Measurements from ENCODE around the gene VPS4B.
"Not testable (repeated sequence)": the region's sequence is repeated elsewhere in the genome, so short reads cannot be mapped to it uniquely, and the experiment has no call there.

Gene VPS4B

GRCh38 chr18:63366213-63367052 is 55.8 kb downstream of the VPS4B start:
- no peak for DNase-seq

- no peak for DNase-seq
These were observed 56.4 kb downstream of the VPS4B start for GRCh38 chr18:63365876-63366212.

- no peak for DNase-seq
These were observed 58.3 kb downstream of the VPS4B start for GRCh38 chr18:63363951-63364350.

GRCh38 chr18:63363420-63363819 is 58.9 kb downstream of the VPS4B start:
- DNase-seq: not testable (repeated sequence)

GRCh38 chr18:63356272-63356896 is 65.9 kb downstream of the VPS4B start:
- no peak for DNase-seq

- no peak for DNase-seq
These were observed 72.0 kb downstream of the VPS4B start for GRCh38 chr18:63350230-63350629.

GRCh38 chr18:63348508-63349136 is 73.7 kb downstream of the VPS4B start:
- no peak for DNase-seq

- DNase-seq: no peak
These were observed 75.6 kb downstream of the VPS4B start for GRCh38 chr18:63346480-63347183.

- DNase-seq: no peak
These were observed 76.2 kb downstream of the VPS4B start for GRCh38 chr18:63346031-63346430.

GRCh38 chr18:63344918-63345317 is 77.4 kb downstream of the VPS4B start:
- DNase-seq: no peak

- DNase-seq: no peak
These were observed 78.0 kb downstream of the VPS4B start for GRCh38 chr18:63344263-63344662.

GRCh38 chr18:63342206-63342605 is 80.1 kb downstream of the VPS4B start:
- no peak for DNase-seq

- DNase-seq: no peak
These were observed 82.3 kb downstream of the VPS4B start for GRCh38 chr18:63339920-63340484.
